IMR-90 (cell line): ENCODE measurements around the gene ASCL1. TPM values are rescaled to one million over a fixed set of nuclear protein-coding genes. Genes with fewer than 3 reads are reported as not detected.

Source experiments
- ATAC-seq: fragments of 200-7000 bp; cut with Tn5 transposase; 2 replicates; pipeline ENCODE4 v1.9.1; 2020; ENCODE audit warnings: low read depth, mild to moderate bottlenecking, moderate library complexity
- BruUV-seq: library from RNA; stranded (reverse); fragments of 400-500 nt; replicated peaks from 2 replicates; lab custom pipeline; 2021; lab: Mats Ljungman, UMichigan
- CTCF ChIA-PET: fragments of 300-600 bp; formaldehyde crosslinking; extraction: SDS; loops from one replicate; lab custom pipeline; 2021; ENCODE audit warnings: antibody characterized with exemption; lab: Yijun Ruan, JAX
- POLR2A ChIA-PET: fragments of 300-600 bp; sonication (Branson Sonifier 250); formaldehyde crosslinking; loops from one replicate; lab custom pipeline; 2022; ENCODE audit warnings: antibody characterized with exemption; ENCODE audit not compliant: unreplicated experiment; lab: Charles Lee
- DNase-seq: peaks from one replicate; pipeline ENCODE4 v3.0.0; 2013
- H2AFZ ChIP-seq: replicated peaks from 2 replicates; pipeline ENCODE3; 2013; ENCODE audit warnings: low read length, mild to moderate bottlenecking; ENCODE audit not compliant: poor library complexity
- H2AK5ac ChIP-seq: 2 replicates; pipeline ENCODE4 v1.6.1; 2013; ENCODE audit warnings: low read depth, low read length, inconsistent platforms
- H2AK9ac ChIP-seq: replicated peaks from 2 replicates; pipeline ENCODE3; 2013; ENCODE audit warnings: mild to moderate bottlenecking, low read depth, low read length, moderate library complexity; ENCODE audit not compliant: poor library complexity
- H2BK120ac ChIP-seq: 2 replicates; pipeline ENCODE4 v1.6.1; 2013; ENCODE audit warnings: low read depth, low read length, inconsistent platforms
- H2BK15ac ChIP-seq: 3 replicates; pipeline ENCODE4 v1.6.1; 2013; ENCODE audit warnings: low read depth, low read length, inconsistent platforms
- H2BK20ac ChIP-seq: 2 replicates; pipeline ENCODE4 v1.6.1; 2013; ENCODE audit warnings: low read depth, mild to moderate bottlenecking, inconsistent platforms, low read length, moderate library complexity
- H2BK5ac ChIP-seq: 2 replicates; pipeline ENCODE4 v1.6.1; 2013; ENCODE audit warnings: mild to moderate bottlenecking, low read depth, low read length, inconsistent platforms; ENCODE audit not compliant: poor library complexity, severe bottlenecking
- H3K14ac ChIP-seq: replicated peaks from 2 replicates; pipeline ENCODE4 v1.6.1; 2013; ENCODE audit warnings: low read depth, low read length, inconsistent platforms
- H3K18ac ChIP-seq: 2 replicates; pipeline ENCODE4 v1.6.1; 2013; ENCODE audit warnings: low read depth, low read length, control low read depth
- H3K23ac ChIP-seq: 2 replicates; pipeline ENCODE4 v1.6.1; 2013; ENCODE audit warnings: low read depth, low read length, inconsistent platforms
- H3K27ac ChIP-seq: 2 replicates; pipeline ENCODE4 v1.5.1; 2013; ENCODE audit warnings: mild to moderate bottlenecking, control low read depth, low read length; ENCODE audit not compliant: insufficient read depth
- H3K27me3 ChIP-seq: 2 replicates; pipeline ENCODE4 v1.6.1; 2013; ENCODE audit warnings: low read length; ENCODE audit not compliant: control insufficient read depth, insufficient read depth
- H3K36me3 ChIP-seq: 2 replicates; pipeline ENCODE4 v1.6.1; 2013; ENCODE audit warnings: low read length, mixed read lengths; ENCODE audit not compliant: control insufficient read depth, insufficient read depth
- H3K4ac ChIP-seq: 2 replicates; pipeline ENCODE4 v1.6.1; 2013; ENCODE audit warnings: low read depth, low read length, inconsistent platforms
- H3K4me1 ChIP-seq: 2 replicates; pipeline ENCODE4 v1.6.1; 2013; ENCODE audit warnings: low read length, mixed read lengths; ENCODE audit not compliant: control insufficient read depth, insufficient read depth
- H3K4me2 ChIP-seq: 2 replicates; pipeline ENCODE4 v1.6.1; 2013; ENCODE audit warnings: low read depth, mild to moderate bottlenecking, control low read depth, low read length, moderate library complexity
- H3K4me3 ChIP-seq: 2 replicates; pipeline ENCODE4 v1.5.1; 2013; ENCODE audit warnings: low read depth, mild to moderate bottlenecking, control low read depth, low read length, moderate library complexity; ENCODE audit not compliant: insufficient read depth
- H3K56ac ChIP-seq: 2 replicates; pipeline ENCODE4 v1.6.1; 2013; ENCODE audit warnings: low read length, inconsistent platforms; ENCODE audit not compliant: insufficient read depth; ENCODE audit errors: extremely low read depth
- H3K79me1 ChIP-seq, 2 experiments: 2 replicates each; pipeline ENCODE4 v1.6.1; 2013; ENCODE audit warnings: low read length in 2 of 2, inconsistent platforms in 1 of 2, low read depth in 1 of 2
- H3K9ac ChIP-seq: 2 replicates; pipeline ENCODE4 v1.6.1; 2013; ENCODE audit warnings: low read depth, low read length, control low read depth
- H3K9me1 ChIP-seq: 2 replicates; pipeline ENCODE4 v1.6.1; 2013; ENCODE audit warnings: low read length, inconsistent platforms; ENCODE audit not compliant: insufficient read depth
- H3K9me3 ChIP-seq: 2 replicates; pipeline ENCODE4 v1.6.1; 2013; ENCODE audit warnings: low read length; ENCODE audit not compliant: control insufficient read depth, insufficient read depth
- H4K20me1 ChIP-seq: 2 replicates; pipeline ENCODE4 v1.6.1; 2013; ENCODE audit warnings: low read length, inconsistent platforms; ENCODE audit not compliant: insufficient read depth
- H4K5ac ChIP-seq: 2 replicates; pipeline ENCODE4 v1.6.1; 2013; ENCODE audit warnings: mild to moderate bottlenecking, low read depth, low read length, control low read depth
- H4K8ac ChIP-seq, 2 experiments: 2 replicates each; pipeline ENCODE4 v1.6.1; 2013; ENCODE audit warnings: low read depth in 2 of 2, low read length in 2 of 2, control low read depth in 1 of 2, inconsistent platforms in 1 of 2
- H4K91ac ChIP-seq: 2 replicates; pipeline ENCODE4 v1.6.1; 2013; ENCODE audit warnings: low read depth, low read length, inconsistent platforms; ENCODE audit not compliant: insufficient read depth
- CEBPB ChIP-seq: IDR thresholded peaks from 2 replicates; pipeline ENCODE4 v1.6.1; 2012; ENCODE audit warnings: low read depth, low read length, improper control_type of control experiment
- CTCF ChIP-seq: conservative IDR thresholded peaks from 2 replicates; pipeline ENCODE4 v1.5.1; 2012; ENCODE audit warnings: mild to moderate bottlenecking, low read depth, low read length, improper control_type of control experiment
- FOS ChIP-seq: fragments of 150-350 bp; IDR thresholded peaks from 2 replicates; pipeline ENCODE4 v1.6.1; 2016; ENCODE audit warnings: low read depth, low read length
- MAZ ChIP-seq: IDR thresholded peaks from 2 replicates; pipeline ENCODE4 v1.6.1; 2012; ENCODE audit warnings: low read depth, mild to moderate bottlenecking, low read length, improper control_type of control experiment, moderate library complexity, borderline replicate concordance
- WGBS, 2 experiments: methylation state at CpG; one replicate each; pipeline versions ENCODE4 v1.1.5 to v1.1.7; 2013; ENCODE audit warnings: missing lambda C conversion rate in 2 of 2; ENCODE audit not compliant: insufficient read length in 1 of 2; ENCODE audit errors: extremely low coverage in 2 of 2; 5-methylcytosine and 5-hydroxymethylcytosine counted together
- dilution Hi-C: fragments of 300-500 bp; cut with HindIII; formaldehyde crosslinking; loops from one replicate; pipeline ENCODE4 v1.14.3; 2018; ENCODE audit warnings: low sequenced_read_pairs; ENCODE audit not compliant: unreplicated experiment
- in situ Hi-C: fragments of 300-500 bp; cut with MboI; formaldehyde crosslinking; loops from 3 replicates; pipeline ENCODE4 v1.14.3; 2019; ENCODE audit warnings: low sequenced_read_pairs, inconsistent platforms, mixed read lengths
- intact Hi-C: fragments of 100-400 bp; cut with micrococcal nuclease; formaldehyde crosslinking; loops from 2 replicates; pipeline ENCODE4 v1.10.0; 2022
- polyA plus RNA-seq, 3 experiments: library from polyadenylated mRNA; depleted of rRNA; stranded (reverse); fragments of >200 nt; gene quantifications; 2 replicates each; pipeline ENCODE4 v1.2.3, GENCODE V29; 2012; ENCODE audit warnings: low replicate concordance in 1 of 3
- total RNA-seq: library from RNA; depleted of rRNA; stranded (reverse); fragments of >200 nt; gene quantifications from 2 replicates; pipeline ENCODE4 v1.2.3, GENCODE V29; 2012

The ASCL1 gene
- total and polyA plus RNA-seq, 2 of the 4 experiments (the other 2 are of a cell fraction), result not detected

- no peak overlapping the region for H4K8ac ChIP-seq
- no peak overlapping the region for H3K18ac ChIP-seq
- dilution Hi-C loops, result no loop called here
- H3K4ac ChIP-seq, result no peak overlapping the region
- no peak overlapping the region for H3K4me3 ChIP-seq
- no peak overlapping the region for H2BK20ac ChIP-seq
- H3K27me3 ChIP-seq, result peaks cover 24% of the 10 kb centered on the region
- BruUV-seq, result no TSS peak
- H3K9me1 ChIP-seq, result no peaks in the 10 kb centered on the region
- no peaks in the 10 kb centered on the region for H3K79me1 ChIP-seq
- H3K27ac ChIP-seq, result no peak overlapping the region
- no peak for DNase-seq
- TF ChIP-seq MAZ (no peak), CTCF (no peak), FOS (no peak), CEBPB (no peak)
- H4K20me1 ChIP-seq, result no peaks in the 10 kb centered on the region
- H2AFZ ChIP-seq, result no peak overlapping the region
- H2AK9ac ChIP-seq, result no peak overlapping the region
- no peak overlapping the region for H4K91ac ChIP-seq
- no peaks in the 10 kb centered on the region for H3K4me1 ChIP-seq
- no peaks in the 10 kb centered on the region for H3K9me3 ChIP-seq
- no peak overlapping the region for H2BK15ac ChIP-seq
- H3K23ac ChIP-seq, result no peak overlapping the region
- ChIA-PET POLR2A (no interaction called here), CTCF (no interaction called here)
- intact Hi-C loops, result no loop called here
- H3K14ac ChIP-seq, result no peak overlapping the region
- no peak overlapping the region for H3K56ac ChIP-seq
- H4K5ac ChIP-seq, result no peak overlapping the region
- in situ Hi-C loops, result no loop called here
- WGBS, 2 experiments, result no CpG with 5 or more reads among the region's 21 CpGs
- no peak overlapping the region for H2AK5ac ChIP-seq
- H3K9ac ChIP-seq, result no peak overlapping the region
- no peak overlapping the region for H3K4me2 ChIP-seq
- H3K36me3 ChIP-seq, result no peaks in the 10 kb centered on the region
- H2BK120ac ChIP-seq, result no peak overlapping the region
- no peak for ATAC-seq
- no peak overlapping the region for H2BK5ac ChIP-seq
Observed at GRCh38 chr12:102950950-102951619, 6.4 kb upstream of the ASCL1 start.
